ENCODE data around the gene MSTN.

MSTN gene

GRCh38 chr2:190062601-190063000 lies at the start of gene MSTN:
MSTN (minus strand) TSS chr2:190062729; CDS start chr2:190062596, 133 bp downstream.
- no peak for DNase-seq (ENCODE audit: low read depth)

GRCh38 chr2:190111166-190111565 lies 48.6 kb upstream of the MSTN start:
- no peak for DNase-seq (ENCODE audit: low read depth)

GRCh38 chr2:190110699-190111098 lies 48.2 kb upstream of the MSTN start:
- DNase-seq (ENCODE audit: low read depth): no peak

GRCh38 chr2:190110131-190110530 lies 47.6 kb upstream of the MSTN start:
- DNase-seq (ENCODE audit: low read depth): no peak

- DNase-seq (ENCODE audit: low read depth): no peak
Measured at GRCh38 chr2:190107409-190107808, 44.9 kb upstream of the MSTN start.

GRCh38 chr2:190106783-190107182 lies 44.3 kb upstream of the MSTN start:
- no peak for DNase-seq (ENCODE audit: low read depth)

GRCh38 chr2:190105554-190105953 lies 43.0 kb upstream of the MSTN start:
- DNase-seq (ENCODE audit: low read depth): no peak

GRCh38 chr2:190103144-190103543 lies 40.6 kb upstream of the MSTN start:
- no peak for DNase-seq (ENCODE audit: low read depth)

- DNase-seq (ENCODE audit: low read depth): no peak
Measured at GRCh38 chr2:190099890-190100697, 37.6 kb upstream of the MSTN start.

- DNase-seq (ENCODE audit: low read depth): no peak
Measured at GRCh38 chr2:190098851-190099250, 36.3 kb upstream of the MSTN start.

GRCh38 chr2:190097115-190097514 lies 34.6 kb upstream of the MSTN start:
- no peak for DNase-seq (ENCODE audit: low read depth)

- DNase-seq (ENCODE audit: low read depth): no peak
Measured at GRCh38 chr2:190094316-190094871, 31.9 kb upstream of the MSTN start.

GRCh38 chr2:190093793-190094192 lies 31.3 kb upstream of the MSTN start:
- no peak for DNase-seq (ENCODE audit: low read depth)

GRCh38 chr2:190090148-190090547 lies 27.6 kb upstream of the MSTN start:
- DNase-seq (ENCODE audit: low read depth): no peak

- DNase-seq (ENCODE audit: low read depth): peak; percentile 3
Measured at GRCh38 chr2:190088917-190089316, 26.4 kb upstream of the MSTN start.

- DNase-seq (ENCODE audit: low read depth): no peak
Measured at GRCh38 chr2:190084704-190085103, 22.2 kb upstream of the MSTN start.

- no peak for DNase-seq (ENCODE audit: low read depth)
Measured at GRCh38 chr2:190082118-190082517, 19.6 kb upstream of the MSTN start.

- no peak for DNase-seq (ENCODE audit: low read depth)
Measured at GRCh38 chr2:190080527-190081049, 18.1 kb upstream of the MSTN start.

GRCh38 chr2:190079160-190079559 lies 16.6 kb upstream of the MSTN start:
- no peak for DNase-seq (ENCODE audit: low read depth)

GRCh38 chr2:190075623-190076022 lies 13.1 kb upstream of the MSTN start:
- no peak for DNase-seq (ENCODE audit: low read depth)

- no peak for DNase-seq (ENCODE audit: low read depth)
Measured at GRCh38 chr2:190069936-190070696, 7.6 kb upstream of the MSTN start.

- DNase-seq (ENCODE audit: low read depth): no peak
Measured at GRCh38 chr2:190068764-190069163, 6.2 kb upstream of the MSTN start.

GRCh38 chr2:190065839-190066238 lies 3.3 kb upstream of the MSTN start:
- DNase-seq (ENCODE audit: low read depth): no peak

Measured in stimulated activated CD8-positive, alpha-beta memory T cell treated with anti-CD3 and anti-CD28 coated beads, Interleukin-4, amount 100 ng/mL, for 24 hours (primary cell).